ENCODE measurements around the gene WDR5B.
"Not testable (repeated sequence)": the region's sequence is repeated elsewhere in the genome, so short reads cannot be mapped to it uniquely, and the experiment has no call there.

WDR5B gene

GRCh38 chr3:122365582-122366378 is 50.1 kb downstream of the WDR5B start:
- not testable (repeated sequence) for DNase-seq (ENCODE audit: low read depth in 2 of 2)

GRCh38 chr3:122365073-122365472 is 50.8 kb downstream of the WDR5B start:
- DNase-seq (ENCODE audit: low read depth in 2 of 2), result no peak

- no peak for DNase-seq (ENCODE audit: low read depth in 2 of 2)
These were observed 51.4 kb downstream of the WDR5B start for GRCh38 chr3:122364490-122364889.
